ENCODE measurements around the gene UACA.
"Not testable (repeated sequence)": the region's sequence is repeated elsewhere in the genome, so short reads cannot be mapped to it uniquely, and the experiment has no call there.

UACA gene, protein sequence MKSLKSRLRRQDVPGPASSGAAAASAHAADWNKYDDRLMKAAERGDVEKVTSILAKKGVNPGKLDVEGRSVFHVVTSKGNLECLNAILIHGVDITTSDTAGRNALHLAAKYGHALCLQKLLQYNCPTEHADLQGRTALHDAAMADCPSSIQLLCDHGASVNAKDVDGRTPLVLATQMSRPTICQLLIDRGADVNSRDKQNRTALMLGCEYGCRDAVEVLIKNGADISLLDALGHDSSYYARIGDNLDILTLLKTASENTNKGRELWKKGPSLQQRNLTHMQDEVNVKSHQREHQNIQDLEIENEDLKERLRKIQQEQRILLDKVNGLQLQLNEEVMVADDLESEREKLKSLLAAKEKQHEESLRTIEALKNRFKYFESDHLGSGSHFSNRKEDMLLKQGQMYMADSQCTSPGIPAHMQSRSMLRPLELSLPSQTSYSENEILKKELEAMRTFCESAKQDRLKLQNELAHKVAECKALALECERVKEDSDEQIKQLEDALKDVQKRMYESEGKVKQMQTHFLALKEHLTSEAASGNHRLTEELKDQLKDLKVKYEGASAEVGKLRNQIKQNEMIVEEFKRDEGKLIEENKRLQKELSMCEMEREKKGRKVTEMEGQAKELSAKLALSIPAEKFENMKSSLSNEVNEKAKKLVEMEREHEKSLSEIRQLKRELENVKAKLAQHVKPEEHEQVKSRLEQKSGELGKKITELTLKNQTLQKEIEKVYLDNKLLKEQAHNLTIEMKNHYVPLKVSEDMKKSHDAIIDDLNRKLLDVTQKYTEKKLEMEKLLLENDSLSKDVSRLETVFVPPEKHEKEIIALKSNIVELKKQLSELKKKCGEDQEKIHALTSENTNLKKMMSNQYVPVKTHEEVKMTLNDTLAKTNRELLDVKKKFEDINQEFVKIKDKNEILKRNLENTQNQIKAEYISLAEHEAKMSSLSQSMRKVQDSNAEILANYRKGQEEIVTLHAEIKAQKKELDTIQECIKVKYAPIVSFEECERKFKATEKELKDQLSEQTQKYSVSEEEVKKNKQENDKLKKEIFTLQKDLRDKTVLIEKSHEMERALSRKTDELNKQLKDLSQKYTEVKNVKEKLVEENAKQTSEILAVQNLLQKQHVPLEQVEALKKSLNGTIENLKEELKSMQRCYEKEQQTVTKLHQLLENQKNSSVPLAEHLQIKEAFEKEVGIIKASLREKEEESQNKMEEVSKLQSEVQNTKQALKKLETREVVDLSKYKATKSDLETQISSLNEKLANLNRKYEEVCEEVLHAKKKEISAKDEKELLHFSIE (N-terminal part only)

GRCh38 chr15:70763120-70763949 is at the start of gene UACA:
UACA (minus strand) TSS chr15:70763558; CDS start chr15:70763407, 151 bp downstream.
- H3K9me3 Mint-ChIP-seq, result no peaks in the 10 kb centered on the region
- H3K4me1 Mint-ChIP-seq, result peaks cover 26% of the 10 kb centered on the region
- peak within 1 kb of the TSS; percentile 27 to 86 for H3K27ac Mint-ChIP-seq
- H3K27me3 Mint-ChIP-seq, result peaks cover 53% of the 10 kb centered on the region
- ATAC-seq, result peak; percentile 99
- H3K4me3 Mint-ChIP-seq, result peak within 1 kb of the TSS; percentile 81 to 97
- DNase-seq, result peak; percentile 73 to 82

DNA sequence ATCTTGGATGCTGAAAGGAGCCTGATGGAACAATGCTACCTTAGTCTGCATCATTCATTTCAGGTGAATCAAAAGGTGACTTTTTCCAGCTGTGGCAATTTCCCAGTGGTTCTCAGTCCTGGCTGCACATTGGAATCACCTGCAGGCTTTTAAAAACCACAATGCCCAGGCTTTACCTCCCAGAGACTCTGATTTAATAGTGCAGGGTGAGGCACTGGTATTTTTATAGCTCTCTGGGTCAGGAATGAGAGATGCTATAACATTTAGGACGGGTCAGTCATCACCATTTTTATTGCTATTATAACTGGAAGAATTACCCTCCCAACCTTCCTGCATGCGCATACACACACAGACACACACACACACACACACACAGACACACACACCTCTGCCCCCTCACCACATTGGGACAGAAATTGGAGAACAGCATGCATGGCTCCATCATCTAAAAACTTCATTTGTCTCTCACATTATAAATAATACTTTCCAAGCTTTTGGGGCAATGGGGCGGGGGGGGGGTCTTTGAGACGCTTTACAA is 49.5 kb upstream of the UACA start:
- Mint-ChIP-seq H3K27ac (no peak overlapping the region), H3K27me3 (peaks cover 13% of the 10 kb centered on the region), H3K9me3 (no peaks in the 10 kb centered on the region), H3K4me1 (no peaks in the 10 kb centered on the region), H3K4me3 (no peak overlapping the region)
- ATAC-seq (no peak), DNase-seq (no peak)

GRCh38 chr15:70810916-70811578 is 47.7 kb upstream of the UACA start:
- no peak for ATAC-seq
- H3K9me3 Mint-ChIP-seq, result no peaks in the 10 kb centered on the region
- H3K4me3 Mint-ChIP-seq, result no peak overlapping the region
- no peak overlapping the region for H3K27ac Mint-ChIP-seq
- DNase-seq, result no peak
- peaks cover 13% of the 10 kb centered on the region for H3K27me3 Mint-ChIP-seq
- H3K4me1 Mint-ChIP-seq, result no peaks in the 10 kb centered on the region

DNA sequence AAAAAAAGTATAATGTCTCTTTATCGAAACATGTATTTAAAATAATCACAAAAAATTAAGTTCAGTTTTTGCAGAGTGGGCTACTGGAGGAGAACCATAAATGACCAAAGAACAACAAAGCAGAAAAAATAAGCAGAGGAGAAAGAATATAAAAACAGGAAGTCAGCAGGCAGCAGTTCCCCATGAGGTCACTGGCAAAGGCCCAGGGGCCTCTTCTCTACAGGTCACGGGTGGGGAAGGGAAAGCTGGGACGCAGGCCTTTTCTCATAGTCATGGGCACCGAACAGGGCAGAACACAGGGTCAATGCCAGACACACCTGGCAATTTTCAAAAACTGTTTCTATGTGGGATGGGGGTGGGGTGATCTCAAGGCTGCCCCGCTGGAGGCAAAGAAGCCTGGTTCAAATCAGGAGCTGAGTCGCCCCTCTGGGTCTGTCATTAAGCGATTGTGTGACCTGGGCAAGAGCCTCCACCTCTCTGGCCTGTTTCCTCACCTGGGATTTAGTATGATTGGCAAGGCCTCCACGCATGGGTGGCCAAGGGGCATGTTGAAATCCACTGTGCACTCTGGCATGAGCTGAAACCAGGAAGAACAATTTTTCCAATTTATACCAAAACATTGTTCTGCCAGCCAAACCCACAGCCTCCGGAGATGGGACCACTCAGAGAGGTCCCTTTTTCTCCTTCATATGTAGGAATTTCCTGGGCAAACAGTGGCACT is 43.8 kb upstream of the UACA start:
- ATAC-seq (no peak), DNase-seq (no peak)
- Mint-ChIP-seq H3K27me3 (peaks cover 13% of the 10 kb centered on the region), H3K4me1 (no peaks in the 10 kb centered on the region), H3K4me3 (no peak overlapping the region), H3K9me3 (no peaks in the 10 kb centered on the region), H3K27ac (peak overlapping the region; percentile 21 to 29)

DNA sequence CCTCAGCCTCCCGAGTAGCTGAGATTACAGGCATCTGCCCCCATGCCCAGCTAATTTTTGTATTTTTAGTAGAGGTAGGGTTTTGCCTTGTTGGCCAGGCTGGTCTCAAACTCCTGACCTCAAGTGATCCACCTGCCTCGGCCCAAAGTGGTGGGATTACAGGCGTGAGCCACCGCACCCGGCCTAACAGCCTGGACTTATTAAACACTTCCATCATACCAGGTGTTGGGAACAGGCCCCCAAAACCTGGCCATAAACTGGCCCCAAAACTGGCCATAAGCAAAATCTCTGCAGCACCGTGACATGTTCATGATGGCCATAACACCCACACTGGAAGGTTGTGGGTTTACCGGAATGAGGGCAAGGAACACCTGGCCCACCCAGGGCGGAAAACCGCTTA is 41.0 kb upstream of the UACA start:
- not testable (repeated sequence) for H3K4me3 Mint-ChIP-seq, H3K9me3 Mint-ChIP-seq, ATAC-seq, H3K27me3 Mint-ChIP-seq, DNase-seq, H3K27ac Mint-ChIP-seq, H3K4me1 Mint-ChIP-seq

DNA sequence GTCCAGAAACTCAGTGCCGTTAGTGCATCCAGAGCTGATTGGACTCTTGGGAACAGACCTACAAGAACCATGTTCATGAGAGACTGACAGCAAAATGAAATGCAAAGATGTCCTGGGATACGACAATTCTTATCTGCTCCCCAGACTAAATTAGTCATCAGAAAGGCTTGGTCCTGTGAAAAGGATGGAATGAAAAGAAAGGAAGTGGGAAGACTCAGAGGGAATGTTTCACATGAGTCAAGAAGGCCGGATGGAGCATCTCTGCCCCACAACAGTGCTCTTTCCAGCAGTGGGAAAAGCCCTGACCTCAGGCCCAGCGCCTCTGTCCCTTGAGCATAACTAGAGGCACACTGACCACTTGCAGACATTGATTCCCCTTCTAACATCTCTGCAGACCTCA is 39.3 kb upstream of the UACA start:
- no peak overlapping the region for H3K4me3 Mint-ChIP-seq
- no peaks in the 10 kb centered on the region for H3K9me3 Mint-ChIP-seq
- no peak for ATAC-seq
- no peak overlapping the region for H3K27ac Mint-ChIP-seq
- no peaks in the 10 kb centered on the region for H3K4me1 Mint-ChIP-seq
- no peaks in the 10 kb centered on the region for H3K27me3 Mint-ChIP-seq
- no peak for DNase-seq

DNA sequence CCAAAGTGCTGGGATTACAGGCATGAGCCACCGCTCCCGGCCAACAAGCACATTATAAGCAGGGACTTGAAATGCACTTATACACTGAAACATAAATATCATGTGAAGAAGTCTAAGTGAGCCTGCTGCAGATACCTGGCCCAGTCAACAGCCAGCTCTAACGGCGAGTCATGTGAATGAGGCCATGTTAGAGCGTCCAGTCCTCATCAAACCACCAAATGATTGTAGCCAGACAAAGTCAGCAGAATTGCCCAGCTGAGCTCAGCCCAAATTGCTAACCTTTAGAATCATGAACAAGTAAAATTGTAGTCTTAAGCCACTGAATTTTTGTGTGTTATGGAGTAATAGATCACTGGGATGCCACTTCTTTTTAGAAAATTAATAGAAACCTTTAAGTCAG is 37.8 kb upstream of the UACA start:
- H3K4me3 Mint-ChIP-seq, result no peak overlapping the region
- H3K27me3 Mint-ChIP-seq, result no peaks in the 10 kb centered on the region
- no peaks in the 10 kb centered on the region for H3K9me3 Mint-ChIP-seq
- no peak overlapping the region for H3K27ac Mint-ChIP-seq
- no peaks in the 10 kb centered on the region for H3K4me1 Mint-ChIP-seq
- DNase-seq (no peak), ATAC-seq (no peak)

GRCh38 chr15:70799667-70800450 is 36.5 kb upstream of the UACA start:
- H3K27me3 Mint-ChIP-seq, result no peaks in the 10 kb centered on the region
- DNase-seq (no peak), ATAC-seq (no peak)
- no peaks in the 10 kb centered on the region for H3K9me3 Mint-ChIP-seq
- no peaks in the 10 kb centered on the region for H3K4me1 Mint-ChIP-seq
- H3K27ac Mint-ChIP-seq, result no peak overlapping the region
- no peak overlapping the region for H3K4me3 Mint-ChIP-seq

DNA sequence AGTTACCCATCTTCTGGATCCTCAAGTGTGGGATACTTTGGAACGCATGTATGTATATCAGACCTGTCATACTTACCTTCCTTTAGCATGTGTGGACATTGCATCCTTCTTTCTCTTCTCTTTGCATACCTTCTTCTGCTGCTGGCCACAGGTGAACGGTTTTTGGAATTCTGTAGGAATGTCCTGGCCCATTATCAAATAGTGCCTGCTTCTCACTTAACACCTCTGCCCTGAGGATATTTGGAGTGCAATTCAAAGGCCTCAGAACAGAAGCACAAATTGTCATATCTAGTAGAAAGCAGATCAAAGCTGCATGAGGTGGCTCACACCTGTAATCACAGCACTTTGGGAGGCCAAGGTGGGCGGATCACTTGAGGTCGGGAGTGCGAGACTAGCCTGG is 34.1 kb upstream of the UACA start:
- no peaks in the 10 kb centered on the region for H3K4me1 Mint-ChIP-seq
- no peaks in the 10 kb centered on the region for H3K27me3 Mint-ChIP-seq
- DNase-seq (no peak), ATAC-seq (no peak)
- no peaks in the 10 kb centered on the region for H3K9me3 Mint-ChIP-seq
- H3K4me3 Mint-ChIP-seq, result no peak overlapping the region
- H3K27ac Mint-ChIP-seq, result no peak overlapping the region

DNA sequence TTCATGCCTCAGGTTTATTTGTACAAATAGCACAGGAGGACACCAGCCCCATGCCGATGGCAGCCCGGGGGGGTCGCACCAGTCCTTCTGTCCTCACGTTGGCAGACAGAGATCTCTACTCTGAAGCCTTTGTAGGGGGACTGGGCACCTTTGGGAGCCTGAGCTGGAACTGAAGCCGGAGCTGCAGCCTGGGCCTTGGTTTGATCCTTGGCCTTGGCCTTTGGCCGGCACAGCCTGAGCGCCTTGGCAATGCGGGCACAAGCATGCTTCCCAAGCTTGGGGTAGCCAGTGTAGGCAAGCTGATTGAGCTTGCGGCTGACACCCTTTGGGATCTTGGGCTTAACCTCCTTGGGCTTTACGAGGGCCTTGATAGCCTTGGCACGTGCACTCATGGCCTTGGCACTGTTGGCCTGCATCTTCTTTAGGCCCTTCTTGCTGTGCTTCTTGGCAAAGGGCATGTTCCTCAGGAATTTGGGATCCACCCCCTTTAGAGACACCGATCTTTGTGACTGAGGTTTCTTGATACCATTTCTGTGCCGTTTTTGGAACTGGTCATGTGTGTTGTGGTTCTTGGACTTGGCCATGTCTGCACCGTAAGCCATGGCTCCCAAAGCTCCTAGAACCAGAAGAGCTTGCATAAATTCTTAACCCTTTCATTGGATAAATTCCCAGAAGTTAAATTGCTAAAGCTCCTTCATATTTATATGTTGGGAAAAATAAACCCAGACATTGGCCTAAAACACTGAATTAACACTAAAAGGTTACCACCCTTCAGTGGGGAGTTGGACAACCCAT is 33.4 kb upstream of the UACA start:
- no peaks in the 10 kb centered on the region for H3K4me1 Mint-ChIP-seq
- no peak for DNase-seq
- H3K9me3 Mint-ChIP-seq, result no peaks in the 10 kb centered on the region
- no peak overlapping the region for H3K27ac Mint-ChIP-seq
- H3K4me3 Mint-ChIP-seq, result no peak overlapping the region
- H3K27me3 Mint-ChIP-seq, result no peaks in the 10 kb centered on the region
- ATAC-seq, result no peak

DNA sequence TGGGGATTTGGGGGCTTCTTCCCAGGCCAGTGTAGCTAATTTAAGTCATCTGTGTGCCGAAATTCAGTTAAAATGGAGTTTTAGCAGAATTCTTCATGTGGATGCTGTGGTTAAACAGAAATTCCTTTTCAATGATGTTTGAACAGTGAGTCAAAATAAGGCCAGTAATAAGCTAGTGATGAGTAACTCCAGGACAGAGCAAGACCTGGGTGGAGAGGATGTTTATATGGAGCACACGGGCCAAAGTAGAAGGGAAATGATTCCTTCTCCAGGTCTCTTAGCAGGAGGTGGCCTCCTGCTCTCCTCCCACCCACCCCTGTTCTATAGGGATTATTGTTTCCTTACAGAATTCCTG is 31.9 kb upstream of the UACA start:
- H3K4me3 Mint-ChIP-seq, result no peak overlapping the region
- ATAC-seq, result no peak
- no peaks in the 10 kb centered on the region for H3K9me3 Mint-ChIP-seq
- no peaks in the 10 kb centered on the region for H3K4me1 Mint-ChIP-seq
- DNase-seq, result no peak
- no peaks in the 10 kb centered on the region for H3K27me3 Mint-ChIP-seq
- H3K27ac Mint-ChIP-seq, result no peak overlapping the region

GRCh38 chr15:70794596-70795310 is 31.4 kb upstream of the UACA start:
- no peak for DNase-seq
- H3K4me3 Mint-ChIP-seq, result no peak overlapping the region
- no peaks in the 10 kb centered on the region for H3K27me3 Mint-ChIP-seq
- H3K27ac Mint-ChIP-seq, result no peak overlapping the region
- ATAC-seq, result no peak
- no peaks in the 10 kb centered on the region for H3K4me1 Mint-ChIP-seq
- no peaks in the 10 kb centered on the region for H3K9me3 Mint-ChIP-seq

Measured in stimulated activated naive CD8-positive, alpha-beta T cell treated with anti-CD3 and anti-CD28 coated beads, Interleukin-15, amount 100 ng/mL, for 72 hours (primary cell).